ENCODE data around the gene PERP. TPM values are rescaled to one million over a fixed set of nuclear protein-coding genes. Genes with fewer than 3 reads are reported as not detected.

Gene PERP
- polyA plus RNA-seq, 3 donors = not detected

DNA sequence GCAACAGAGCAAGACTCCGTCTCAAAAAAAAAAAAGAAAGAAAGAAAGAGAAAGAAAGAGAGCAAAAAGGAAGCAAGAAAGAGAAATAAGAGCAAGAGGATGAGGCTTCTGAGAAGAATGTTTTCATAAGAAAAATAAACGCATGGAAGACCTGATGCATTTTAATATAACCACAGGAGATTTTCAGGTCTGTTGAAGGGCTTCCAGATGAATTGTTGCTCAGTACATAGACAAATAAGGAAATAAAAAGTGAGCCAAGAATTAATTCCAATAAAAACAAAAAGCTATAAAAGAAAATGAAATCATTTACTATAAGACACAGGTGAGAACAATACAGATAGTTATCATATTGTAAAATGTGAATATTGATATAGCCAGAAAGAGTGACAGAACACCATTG is 43.5 kb downstream of the PERP start:
- no peaks in the 10 kb centered on the region for H3K36me3 ChIP-seq (replicated peaks in 1 of 2; ENCODE audit: control insufficient read depth in 1 of 2, insufficient read depth in 2 of 2, low read length in 2 of 2)
- no peak for TF ChIP-seq CTCF (IDR thresholded peaks at IDR 0.05)
- H4K20me1 ChIP-seq (ENCODE audit: insufficient read depth, low read length) = no peaks in the 10 kb centered on the region
- H3K27ac ChIP-seq (ENCODE audit: low read depth in 1 of 2, low read length in 2 of 2) = no peak overlapping the region
- H3K4me1 Mint-ChIP-seq = no peaks in the 10 kb centered on the region
- no peak overlapping the region for H3K4me3 ChIP-seq (replicated peaks in 1 of 3; ENCODE audit: low read depth in 2 of 3, low read length in 3 of 3)
- no peak overlapping the region for H3K4me3 Mint-ChIP-seq
- no peak for DNase-seq
- no peak overlapping the region for H3K9ac ChIP-seq (ENCODE audit: insufficient read depth, low read length, poor library complexity, severe bottlenecking)
- WGBS (ENCODE audit: insufficient coverage) = 80% methylated on average over 1 of the region's 2 CpGs
- peaks cover 0 to 11% (median 4%) of the 10 kb centered on the region in 3 donors for H3K27me3 Mint-ChIP-seq (ENCODE audit: low read depth in 3 of 3)
- H3K27ac Mint-ChIP-seq = no peak overlapping the region
- no peaks in the 10 kb centered on the region for H3K4me1 ChIP-seq (ENCODE audit: control insufficient read depth in 1 of 2, insufficient read depth in 2 of 2, low read length in 2 of 2)
- no peak overlapping the region for H2AFZ ChIP-seq (ENCODE audit: insufficient read depth, low read depth, low read length, poor library complexity, severe bottlenecking)
- no peaks in the 10 kb centered on the region for H3K79me2 ChIP-seq (ENCODE audit: insufficient read depth, low read length)
- no peaks in the 10 kb centered on the region for H3K27me3 ChIP-seq (ENCODE audit: control insufficient read depth in 2 of 2, insufficient read depth in 2 of 2, low read length in 2 of 2)
- H3K9me3 Mint-ChIP-seq = peaks cover 0 to 11% (median 2%) of the 10 kb centered on the region in 7 donors
- H3K4me2 ChIP-seq (replicated peaks; ENCODE audit: extremely low read depth, low read length, poor library complexity, severe bottlenecking) = no peak overlapping the region
- H3K9me3 ChIP-seq (replicated peaks in 1 of 2; ENCODE audit: control insufficient read depth in 1 of 2, insufficient read depth in 1 of 2, low read length in 2 of 2) = no peaks in the 10 kb centered on the region
- H3K36me3 Mint-ChIP-seq = no peaks in the 10 kb centered on the region
- intact Hi-C loops (cut with micrococcal nuclease) = no loop called here

- H3K27ac ChIP-seq (ENCODE audit: low read depth in 1 of 2, low read length in 2 of 2) = no peak overlapping the region
- H2AFZ ChIP-seq (ENCODE audit: insufficient read depth, low read depth, low read length, poor library complexity, severe bottlenecking) = no peak overlapping the region
- H3K36me3 ChIP-seq (replicated peaks in 1 of 2; ENCODE audit: control insufficient read depth in 1 of 2, insufficient read depth in 2 of 2, low read length in 2 of 2) = no peaks in the 10 kb centered on the region
- no peaks in the 10 kb centered on the region for H4K20me1 ChIP-seq (ENCODE audit: insufficient read depth, low read length)
- H3K27me3 Mint-ChIP-seq (ENCODE audit: low read depth in 3 of 3) = peaks cover 0 to 13% (median 4%) of the 10 kb centered on the region in 3 donors
- H3K4me1 ChIP-seq (ENCODE audit: control insufficient read depth in 1 of 2, insufficient read depth in 2 of 2, low read length in 2 of 2) = no peaks in the 10 kb centered on the region
- intact Hi-C loops (cut with micrococcal nuclease) = no loop called here
- H3K9ac ChIP-seq (ENCODE audit: insufficient read depth, low read length, poor library complexity, severe bottlenecking) = no peak overlapping the region
- no peak for DNase-seq
- TF ChIP-seq CTCF (IDR thresholded peaks at IDR 0.05) = no peak
- H3K9me3 Mint-ChIP-seq = peaks cover 22 to 37% (median 27%) of the 10 kb centered on the region in 7 donors
- no CpG with 5 or more reads among the region's 1 CpG for WGBS (ENCODE audit: insufficient coverage)
- no peak overlapping the region for H3K4me2 ChIP-seq (replicated peaks; ENCODE audit: extremely low read depth, low read length, poor library complexity, severe bottlenecking)
- no peak overlapping the region for H3K4me3 ChIP-seq (replicated peaks in 1 of 3; ENCODE audit: low read depth in 2 of 3, low read length in 3 of 3)
- no peaks in the 10 kb centered on the region for H3K27me3 ChIP-seq (ENCODE audit: control insufficient read depth in 2 of 2, insufficient read depth in 2 of 2, low read length in 2 of 2)
- no peaks in the 10 kb centered on the region for H3K79me2 ChIP-seq (ENCODE audit: insufficient read depth, low read length)
- H3K36me3 Mint-ChIP-seq = no peaks in the 10 kb centered on the region
- no peaks in the 10 kb centered on the region for H3K4me1 Mint-ChIP-seq
- no peak overlapping the region for H3K4me3 Mint-ChIP-seq
- H3K27ac Mint-ChIP-seq = no peak overlapping the region
- peaks cover 0 to 12% of the 10 kb centered on the region in 2 donors for H3K9me3 ChIP-seq (replicated peaks in 1 of 2; ENCODE audit: control insufficient read depth in 1 of 2, insufficient read depth in 1 of 2, low read length in 2 of 2)
Observed at GRCh38 chr6:138054982-138055381, 52.2 kb downstream of the PERP start.

All from CD14-positive monocyte (primary cell).